ENCODE results near the gene PPM1E.

GRCh38 chr17:58989629-58990028, 234.0 kb downstream of the PPM1E start:
- TF ChIP-seq CTCF (conservative IDR thresholded peaks at IDR 0.05; ENCODE audit: low read length): no peak
- no peak for TF ChIP-seq EZH2phosphoT487 (IDR thresholded peaks at IDR 0.05; ENCODE audit: borderline replicate concordance, low read depth, low read length)
